NCI-H146 treated with DMSO at 0.1 percent for 48 hours (cell line): ENCODE measurements around the gene CBX1.
"Not testable (repeated sequence)": the region's sequence is repeated elsewhere in the genome, so short reads cannot be mapped to it uniquely, and the experiment has no call there.

ENCODE experiments used
- DNase-seq: peaks from one replicate; lab custom pipeline; 2025; ENCODE audit not compliant: unreplicated experiment; lab: John Stamatoyannopoulos, UW

CBX1 gene

DNA sequence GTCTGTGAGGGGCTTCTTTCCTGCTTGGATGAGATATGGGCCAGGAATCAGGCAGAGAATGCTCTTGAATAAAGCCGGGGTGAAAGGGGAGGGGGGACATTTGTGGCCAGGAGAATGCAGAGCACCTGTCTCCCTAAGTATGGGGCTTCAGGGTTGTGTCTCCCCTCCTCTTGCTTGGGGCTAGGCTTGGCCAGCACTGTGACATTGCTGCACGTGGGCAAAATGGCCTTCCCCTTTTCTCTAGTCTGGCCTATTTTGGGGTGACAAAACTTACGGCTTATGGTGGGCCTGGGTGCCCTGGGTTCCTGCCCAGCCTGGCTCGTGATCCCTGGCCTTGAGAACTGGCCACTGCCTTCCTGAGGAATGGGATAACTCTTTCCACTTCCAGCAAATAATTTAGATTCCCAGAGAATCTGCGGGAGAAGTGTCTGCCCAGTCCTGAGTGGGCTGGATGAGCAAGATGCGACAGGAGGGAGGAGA lies 47.5 kb downstream of the CBX1 start:
- no peak for DNase-seq

DNA sequence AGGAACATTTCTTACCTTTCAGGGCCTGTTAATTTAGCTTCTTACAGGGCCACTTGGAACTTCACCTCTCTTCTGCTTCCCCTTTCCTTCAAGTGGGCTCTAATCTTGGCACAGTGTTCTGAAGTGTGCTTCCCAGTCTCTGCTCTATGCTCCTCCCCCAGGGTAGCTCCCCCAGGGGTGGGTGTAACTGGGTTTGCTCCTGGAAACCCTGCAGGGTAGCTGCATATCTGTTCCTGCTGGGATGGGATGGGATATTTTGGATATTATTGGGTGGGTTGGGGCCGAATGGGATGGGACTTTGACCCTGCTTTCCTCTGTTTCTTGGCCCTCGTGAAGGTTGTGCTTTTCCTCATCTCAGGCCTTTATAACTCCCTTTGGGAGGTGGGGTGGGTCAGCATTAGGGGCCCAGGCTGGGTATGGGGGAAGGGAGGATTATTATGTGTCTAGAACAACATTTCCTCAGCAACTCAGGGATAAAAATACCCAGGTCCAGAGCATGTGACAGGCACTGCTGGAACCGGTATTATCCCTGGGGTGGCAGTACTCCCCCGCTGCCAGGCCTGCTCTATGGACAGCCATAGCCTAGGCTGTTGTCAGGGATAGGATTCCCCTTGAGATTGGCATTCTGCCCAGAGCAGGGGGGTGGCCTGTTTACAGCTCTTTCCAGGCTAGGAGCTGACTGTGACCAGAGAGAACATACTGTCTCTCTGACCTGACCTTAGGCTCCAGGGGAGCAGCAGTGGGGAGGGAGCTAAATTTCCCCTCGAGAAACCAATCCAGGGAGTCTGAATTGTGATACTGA lies 48.1 kb downstream of the CBX1 start:
- DNase-seq = no peak

DNA sequence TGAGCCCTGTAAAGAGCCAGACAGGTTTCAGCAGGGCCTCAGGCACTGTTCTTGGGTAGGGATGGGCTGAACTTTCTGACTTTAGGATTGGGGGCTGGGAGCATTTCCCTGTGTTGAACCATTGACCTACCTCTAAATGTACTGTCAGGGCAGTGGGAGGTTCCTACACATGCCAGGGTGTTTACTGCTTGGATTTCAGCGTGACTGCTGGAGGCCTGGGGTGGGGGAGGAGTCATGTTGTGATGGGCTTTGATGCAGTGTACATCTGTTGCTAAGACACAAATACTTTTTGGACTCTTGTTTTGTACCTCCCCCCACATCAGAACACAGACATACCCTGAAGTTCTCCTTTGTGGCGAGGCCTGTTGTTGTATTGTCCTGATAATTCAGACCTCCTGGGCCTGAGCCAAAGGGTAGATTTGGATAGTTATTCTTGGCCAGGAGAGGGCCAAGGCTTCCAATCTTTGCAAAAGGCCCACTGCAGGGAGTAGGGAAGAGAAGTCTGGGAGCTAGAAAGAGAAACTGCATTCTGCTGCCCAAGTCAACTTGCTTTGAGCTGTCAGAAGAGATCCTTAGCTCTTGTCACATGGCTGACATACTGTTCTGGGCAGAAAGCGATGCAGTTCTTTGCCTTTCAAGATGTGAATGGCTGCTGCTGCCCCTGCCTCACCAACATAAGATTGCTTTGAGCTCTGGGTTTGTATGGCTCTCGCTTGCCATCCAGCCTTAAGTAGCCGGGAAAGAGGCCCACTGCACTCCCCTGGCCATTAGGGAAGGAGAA lies 49.4 kb downstream of the CBX1 start:
- DNase-seq = no peak

DNA sequence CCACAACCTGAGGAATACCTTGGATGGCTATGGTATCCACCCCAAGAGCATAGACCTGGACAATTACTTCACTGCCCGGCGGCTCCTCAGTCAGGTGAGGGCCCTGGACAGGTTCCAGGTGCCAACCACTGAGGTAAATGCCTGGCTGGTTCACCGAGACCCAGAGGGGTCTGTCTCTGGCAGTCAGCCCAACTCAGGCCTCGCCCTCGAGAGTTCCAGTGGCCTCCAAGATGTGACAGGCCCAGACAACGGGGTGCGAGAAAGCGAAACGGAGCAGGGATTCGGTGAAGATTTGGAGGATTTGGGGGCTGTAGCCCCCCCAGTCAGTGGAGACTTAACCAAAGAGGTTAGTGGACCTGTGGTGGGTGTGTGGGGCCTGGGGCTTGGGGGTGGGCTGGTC lies 50.0 kb downstream of the CBX1 start:
- DNase-seq = no peak

DNA sequence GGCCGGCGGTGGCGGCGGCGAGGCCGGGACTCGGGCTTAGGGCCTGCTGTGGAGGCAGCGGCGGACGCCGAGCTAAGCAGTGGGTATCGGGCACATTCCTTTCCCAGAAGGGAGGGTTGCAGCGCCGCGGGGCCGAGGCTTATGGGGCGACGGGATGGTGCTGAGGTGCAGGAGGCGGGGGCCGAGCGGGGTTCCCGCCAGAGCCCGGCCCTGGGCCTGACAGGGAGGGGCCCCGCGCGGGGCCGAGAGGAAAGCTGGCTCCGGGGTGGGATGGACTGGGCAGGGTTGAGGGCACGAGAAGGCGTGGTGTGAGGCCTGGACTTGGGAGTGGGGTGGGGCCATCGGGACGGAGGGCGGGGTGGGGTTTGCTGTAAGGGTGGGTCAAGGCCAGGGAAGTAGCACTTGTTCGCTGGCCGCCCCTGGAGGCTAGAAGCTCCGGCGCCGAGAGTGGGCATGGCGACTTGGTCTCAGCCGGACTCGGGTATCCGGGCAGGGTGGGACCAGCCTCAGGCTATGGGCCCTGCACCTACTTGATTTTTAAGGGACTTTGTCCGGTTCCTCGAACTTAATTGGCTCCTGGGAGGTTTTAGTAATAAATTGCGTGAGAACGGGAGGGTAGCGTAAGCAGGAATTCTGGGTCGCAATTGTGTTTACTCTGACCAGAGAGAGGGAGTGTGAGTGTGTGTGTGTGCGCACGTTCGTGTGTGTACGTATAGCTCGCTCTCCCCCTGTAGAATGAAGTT lies 52.7 kb downstream of the CBX1 start:
- peak; percentile 77 for DNase-seq

DNA sequence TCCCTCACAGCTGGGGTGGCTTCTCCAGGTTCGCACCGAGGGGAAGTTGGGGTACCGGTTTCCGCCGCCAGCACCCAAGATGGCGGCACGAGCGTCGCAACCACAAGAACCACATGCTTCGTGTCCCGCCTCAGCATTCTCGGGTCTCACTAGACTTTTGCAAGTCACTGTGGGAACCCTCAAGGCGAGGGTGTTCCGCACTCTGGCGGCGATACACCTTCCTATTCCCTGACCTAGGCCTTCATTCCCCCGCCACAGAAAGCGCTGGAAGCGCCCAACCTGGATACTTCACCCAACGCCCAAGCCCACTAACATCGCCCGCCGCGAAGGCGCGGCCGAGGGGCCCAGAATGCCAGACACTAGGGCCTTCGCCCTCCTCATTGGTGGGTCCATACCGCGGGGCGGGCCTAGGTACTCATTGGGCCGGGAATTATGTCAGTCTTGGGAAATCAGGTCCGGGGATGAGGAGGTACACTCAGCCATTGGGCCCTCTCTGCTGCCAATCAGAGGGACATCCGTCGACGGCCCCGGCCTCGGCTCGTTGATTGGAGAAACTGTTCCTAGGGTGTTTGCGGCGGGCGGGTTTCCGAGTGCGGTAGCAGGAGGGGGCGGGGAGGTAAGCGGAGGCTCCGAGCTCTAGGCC lies 53.4 kb downstream of the CBX1 start, which contains the start of gene NFE2L1:
TSS of gene NFE2L1 (plus strand) at position 619 of the 643 bp plus-strand sequence. CDS start 2,760 bp downstream, outside the sequence.
- DNase-seq = peak; percentile 98

DNA sequence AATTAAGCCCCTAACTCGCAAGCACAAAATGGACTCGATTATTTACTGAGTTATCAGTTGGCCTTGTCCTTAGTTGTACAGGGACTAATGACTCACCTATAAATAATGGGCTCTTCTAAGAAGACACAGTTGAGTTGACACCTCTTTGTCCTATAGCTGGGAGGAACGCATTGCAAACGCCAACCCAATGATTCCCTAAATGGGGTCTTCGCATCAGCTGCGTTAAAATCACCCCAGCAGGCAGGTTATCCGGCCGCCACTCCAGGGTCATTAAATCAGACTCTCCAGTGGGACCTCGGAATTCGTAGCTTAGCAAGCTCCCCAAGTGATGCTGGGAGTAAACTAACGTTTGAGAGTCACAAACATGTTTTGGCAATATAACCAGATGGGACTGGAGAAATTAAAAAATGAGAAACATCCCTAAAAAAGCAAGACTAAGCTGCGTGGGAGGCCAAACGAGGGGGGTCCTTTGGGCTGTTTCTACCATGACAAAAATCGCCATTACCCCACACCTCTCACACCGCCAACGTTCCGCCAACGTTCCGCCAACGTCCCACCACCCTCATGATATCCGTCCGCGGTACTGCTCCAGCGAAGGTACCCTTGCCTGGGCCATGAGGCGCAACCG lies 54.1 kb downstream of the CBX1 start:
- peak; percentile 13 for DNase-seq

DNA sequence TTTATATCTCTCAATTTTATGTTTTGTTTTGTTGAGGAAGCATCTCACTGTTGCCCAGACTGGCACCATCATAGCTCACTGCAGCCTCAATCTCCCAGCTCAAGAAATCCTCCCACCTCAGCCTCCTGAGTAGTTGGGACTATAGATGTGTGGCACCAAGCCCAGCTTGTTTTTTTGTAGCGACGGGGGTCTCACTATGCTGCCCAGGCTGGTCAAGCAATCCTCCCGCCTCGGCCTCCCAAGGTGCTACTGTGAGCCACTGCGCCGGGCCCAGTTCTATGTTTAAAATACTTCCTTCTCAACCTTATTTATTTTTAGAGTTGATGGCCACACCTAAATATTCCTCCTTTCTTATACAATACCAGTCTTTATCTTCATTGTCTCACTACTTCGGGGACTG lies 55.0 kb downstream of the CBX1 start:
- no peak for DNase-seq

DNA sequence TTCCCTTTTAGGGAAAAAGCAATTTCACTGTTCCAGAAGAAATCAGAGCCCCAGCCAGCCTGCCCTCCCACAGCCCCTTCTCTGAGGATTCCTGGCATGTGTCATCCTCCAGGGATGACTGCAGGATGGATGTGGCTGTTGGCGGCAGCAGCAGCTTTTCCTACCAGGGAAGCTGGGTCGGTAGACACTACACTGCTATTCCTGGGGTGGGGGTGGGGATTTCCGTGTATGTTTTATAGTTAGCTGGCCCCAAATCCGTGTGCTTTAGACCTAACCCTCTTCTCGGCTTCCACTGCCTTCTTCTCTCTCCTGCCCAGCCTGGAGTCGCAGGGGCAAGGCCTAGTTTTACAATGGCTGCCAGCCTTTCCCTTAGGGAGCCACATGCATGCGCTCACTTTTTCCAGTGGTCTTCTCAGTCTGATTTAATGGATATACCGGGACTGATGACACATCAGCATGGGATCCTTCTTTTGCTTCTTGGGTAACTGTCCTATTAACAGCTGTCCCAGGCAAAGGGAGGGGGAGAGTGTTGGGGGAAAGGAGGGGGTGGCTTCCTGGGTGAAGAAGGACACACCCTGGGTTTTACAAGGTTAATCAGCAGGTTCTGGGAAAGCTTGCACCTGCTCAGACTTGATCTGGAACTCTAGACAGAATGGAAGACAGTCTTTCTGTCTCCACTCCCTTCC lies 55.8 kb downstream of the CBX1 start:
- no peak for DNase-seq

DNA sequence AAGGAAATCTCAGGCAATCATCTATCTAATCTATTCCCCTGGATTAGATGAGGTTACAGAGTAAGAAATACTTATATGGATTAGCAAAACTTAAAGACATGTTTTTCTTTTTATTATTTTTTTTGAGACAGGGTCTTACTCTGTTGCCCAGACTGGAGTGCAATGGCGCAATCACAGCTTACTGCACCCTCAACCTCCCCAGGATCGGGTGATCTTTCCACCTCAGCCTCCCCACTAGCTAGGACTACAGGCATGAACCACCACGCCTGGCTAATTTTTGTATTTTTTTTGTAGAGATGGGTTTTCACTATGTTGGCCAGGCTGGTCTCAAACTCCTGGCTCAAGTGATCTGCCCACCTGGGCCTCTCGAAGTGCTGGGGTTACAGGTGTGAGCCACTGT lies 56.4 kb downstream of the CBX1 start:
- no peak for DNase-seq

DNA sequence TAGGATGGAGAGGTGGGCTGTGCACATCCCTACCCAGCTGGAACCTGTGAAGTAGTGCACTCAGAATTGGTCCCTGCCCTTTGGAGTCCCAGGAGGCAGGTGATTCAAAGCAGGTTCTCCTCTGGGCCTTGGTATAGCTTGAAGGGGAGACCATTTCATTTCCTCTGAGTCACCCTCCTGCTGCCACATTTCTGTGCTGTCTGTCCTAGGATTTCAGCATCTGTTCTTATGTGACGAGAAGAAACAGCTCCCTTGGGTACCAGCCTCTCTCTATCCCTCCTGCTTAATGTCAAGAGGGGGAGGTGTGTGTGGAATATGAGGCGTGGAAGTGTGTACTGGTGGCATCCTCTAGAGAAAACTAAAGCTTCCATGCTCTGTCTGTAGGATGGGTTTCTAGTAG lies 58.1 kb downstream of the CBX1 start:
- no peak for DNase-seq

DNA sequence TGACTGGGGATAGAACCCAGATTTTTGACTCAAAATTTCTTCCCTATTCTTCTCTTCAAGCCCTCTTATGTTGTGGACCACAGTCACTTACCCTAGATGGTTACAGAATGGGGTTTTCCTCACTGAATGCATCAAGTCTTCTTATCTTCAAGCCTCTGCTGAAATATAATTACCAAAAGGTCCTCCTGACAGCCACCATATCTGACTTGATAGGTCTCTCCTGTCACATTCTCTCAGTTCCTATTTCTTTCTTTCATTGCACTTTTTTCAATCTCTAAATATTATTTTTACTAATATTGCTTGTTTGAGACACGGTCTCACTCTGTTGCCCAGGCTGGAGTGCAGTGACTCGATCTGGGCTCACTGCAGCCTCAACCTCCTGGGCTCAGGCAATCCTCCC lies 62.6 kb downstream of the CBX1 start:
- DNase-seq = no peak

DNA sequence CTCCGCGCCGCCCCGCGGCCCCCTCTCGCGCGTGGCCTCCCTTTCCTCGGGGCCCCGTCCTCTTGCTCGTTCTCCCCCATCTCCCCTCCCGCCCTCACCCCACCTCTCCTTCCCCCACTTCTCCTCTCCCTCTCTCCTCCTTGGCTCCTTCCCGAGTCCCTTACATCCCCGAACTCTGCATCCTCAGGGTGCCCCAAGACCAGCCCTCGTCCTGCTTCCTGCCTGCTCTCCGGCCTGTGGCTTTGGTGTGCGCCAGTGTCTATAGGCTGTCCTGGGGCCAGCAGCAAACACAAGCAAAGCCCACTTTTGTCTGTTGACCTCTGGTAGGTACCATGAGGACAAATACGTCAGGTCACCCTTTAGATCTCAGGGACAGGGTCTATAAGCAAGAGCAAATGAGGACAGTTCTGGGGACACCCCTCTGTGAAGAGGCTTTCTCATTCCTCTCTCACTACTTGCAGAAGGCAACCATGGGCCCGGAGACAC lies 63.4 kb downstream of the CBX1 start:
- DNase-seq = no peak

DNA sequence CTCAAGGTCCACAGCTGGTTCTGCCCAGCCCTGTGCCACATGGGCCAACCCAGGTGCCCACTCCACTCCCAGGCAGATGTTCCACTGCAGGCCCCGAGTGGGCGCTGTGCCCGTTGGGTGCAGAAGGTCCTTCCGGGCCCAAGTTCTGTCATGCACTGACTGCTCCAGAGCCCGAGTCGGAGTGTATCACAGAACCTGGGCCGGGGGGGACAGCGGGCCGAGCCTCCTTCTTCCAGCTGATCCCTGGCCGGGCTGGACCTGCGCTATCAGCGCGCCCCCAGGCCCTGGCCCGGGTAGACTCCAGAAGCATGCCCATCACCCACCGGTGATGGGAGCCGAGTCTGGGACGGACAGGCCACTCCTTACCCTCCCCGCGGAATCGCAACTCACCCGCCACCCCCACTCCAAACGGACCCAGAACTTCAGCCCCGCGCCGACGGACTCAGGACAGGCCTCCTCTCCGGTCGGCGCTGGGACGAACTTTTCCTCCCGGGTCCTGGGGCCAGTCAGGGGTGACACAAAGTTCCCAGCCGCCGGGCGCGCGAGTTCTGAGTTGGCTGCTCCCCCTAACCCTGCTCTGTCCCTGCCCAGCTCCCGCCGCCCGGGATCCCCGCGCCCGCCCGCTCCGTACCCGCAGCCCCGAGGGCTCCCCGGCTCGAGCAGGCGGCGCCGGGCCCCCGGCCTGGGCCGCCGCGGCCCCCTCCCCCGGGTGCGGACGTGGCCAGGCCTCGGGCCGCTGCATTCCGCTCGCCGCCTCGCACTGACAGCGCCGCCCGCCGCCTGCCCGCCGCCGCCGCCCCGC lies 64.0 kb downstream of the CBX1 start, which contains the start of gene COPZ2:
TSS of gene COPZ2 (minus strand) at position 762 of the 802 bp plus-strand sequence. CDS start at position 742, 20 bp downstream.
- no peak for DNase-seq

DNA sequence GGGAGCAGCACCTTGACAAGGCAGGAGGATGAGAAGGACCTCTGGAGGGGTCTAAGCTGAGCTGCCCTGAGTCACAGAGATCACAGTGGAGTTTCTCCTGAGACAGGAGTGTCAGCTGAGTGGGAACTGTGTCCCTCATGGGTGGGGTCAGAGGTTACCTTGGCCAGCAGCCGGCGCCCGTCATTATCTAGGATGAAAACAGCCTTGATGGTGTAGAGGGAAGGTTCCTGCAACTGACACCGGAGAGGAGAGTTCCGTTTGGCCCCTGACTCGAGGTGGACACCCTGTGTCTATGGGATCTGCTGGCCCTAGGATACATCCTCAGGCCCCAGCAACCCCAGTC lies 64.6 kb downstream of the CBX1 start:
- DNase-seq = no peak

DNA sequence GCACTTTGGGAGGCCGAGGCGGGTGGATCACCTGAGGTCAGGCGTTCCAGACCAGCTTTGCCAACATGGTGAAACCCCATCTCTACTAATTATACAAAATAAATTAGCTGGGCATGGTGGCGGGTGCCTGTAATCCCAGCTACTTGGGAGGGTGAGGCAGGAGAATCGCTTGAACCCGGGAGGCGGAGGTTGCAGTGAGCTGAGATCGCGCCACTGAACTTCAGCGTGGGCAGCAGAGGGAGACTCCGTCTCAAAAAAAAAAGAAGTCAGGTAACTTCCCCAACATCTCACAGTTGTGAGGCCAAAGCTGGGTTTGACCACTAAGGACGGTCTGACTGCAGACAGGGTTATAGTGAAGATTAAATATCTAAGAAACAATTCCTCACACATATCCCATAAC lies 66.5 kb downstream of the CBX1 start:
- not testable (repeated sequence) for DNase-seq

DNA sequence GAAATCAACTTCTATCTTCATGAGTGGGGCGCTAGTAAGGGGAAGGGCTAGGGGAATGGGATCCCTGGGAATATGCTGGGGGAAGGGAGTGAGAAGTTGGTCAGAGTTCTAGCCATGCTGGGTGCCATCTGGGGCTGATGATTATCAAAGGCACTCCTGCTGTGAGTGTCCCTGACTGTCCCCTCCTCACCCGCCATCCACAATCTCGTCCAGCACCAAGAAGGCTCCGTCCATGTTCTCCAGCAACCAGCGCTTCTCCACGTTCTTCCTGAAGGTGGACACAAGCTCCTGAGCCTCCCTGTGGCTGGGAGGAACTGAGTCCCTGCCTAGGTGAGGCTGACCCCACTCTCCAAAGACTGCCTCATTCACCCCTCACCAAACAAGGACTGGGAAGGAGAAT lies 69.3 kb downstream of the CBX1 start:
- DNase-seq = no peak

DNA sequence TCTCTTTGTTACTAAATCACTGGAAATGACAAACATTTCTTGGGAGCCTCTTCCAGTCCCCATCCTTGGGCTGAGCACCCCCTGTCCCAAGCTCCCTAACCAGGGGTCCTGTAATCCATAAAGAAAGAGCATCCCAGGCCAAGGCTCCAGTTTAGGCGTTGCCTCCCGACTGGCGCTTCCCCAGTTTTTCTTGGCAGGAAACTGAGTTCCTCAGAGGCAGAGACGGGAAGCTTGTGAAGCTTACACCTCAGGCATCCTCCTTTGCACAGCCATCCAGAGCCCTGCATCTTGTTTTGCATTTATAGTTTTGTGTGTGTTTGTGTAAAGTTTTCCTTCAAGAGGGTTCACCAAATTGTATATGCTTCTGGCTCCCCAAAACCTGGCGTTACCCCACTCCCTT lies 70.7 kb downstream of the CBX1 start:
- no peak for DNase-seq

DNA sequence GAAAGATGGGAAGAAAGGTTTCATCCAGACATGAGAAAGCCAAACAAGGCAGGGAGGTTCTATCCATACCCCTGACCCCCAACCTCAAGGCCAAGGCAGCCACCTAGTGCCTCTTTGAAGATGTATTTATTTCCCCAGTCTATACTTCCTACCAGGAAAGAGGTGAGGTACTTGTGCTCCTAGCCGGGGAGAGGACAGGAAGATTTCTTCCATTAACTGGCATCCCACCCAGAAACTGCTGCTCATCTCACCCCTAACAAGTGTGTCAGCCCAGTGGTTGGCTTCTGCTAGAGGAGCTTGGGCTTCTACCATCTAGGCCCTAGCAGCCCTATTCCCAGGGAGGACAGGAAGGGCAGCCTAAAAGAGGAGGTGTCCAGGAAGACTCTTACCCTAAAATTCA lies 72.5 kb downstream of the CBX1 start:
- no peak for DNase-seq
